GM18858 (cell line): ENCODE results near the gene EDEM2.
A peak's percentile ranks its signal among the peaks of the same experiment; 100 is the strongest.
"Not testable (repeated sequence)": the region's sequence is repeated elsewhere in the genome, so short reads cannot be mapped to it uniquely, and the experiment has no call there.

Experiments
- ATAC-seq: cut with Tn5 transposase; IDR thresholded peaks from one replicate; pipeline ENCODE4 v1.9.1; 2021; ENCODE audit not compliant: unreplicated experiment

The EDEM2 gene

GRCh38 chr20:35146920-35147574, at the start of gene EDEM2:
Gene EDEM2, minus strand, starts transcription at chr20:35147336. Its CDS starts 78 bp downstream, at chr20:35147258.
- peak; percentile 60 for ATAC-seq

- ATAC-seq = no peak
These were observed 49.2 kb upstream of the EDEM2 start for GRCh38 chr20:35196313-35196712.

GRCh38 chr20:35193031-35193791, 46.1 kb upstream of the EDEM2 start:
- not testable (repeated sequence) for ATAC-seq

GRCh38 chr20:35192118-35192872, 45.2 kb upstream of the EDEM2 start:
- no peak for ATAC-seq

GRCh38 chr20:35191419-35192117, 44.4 kb upstream of the EDEM2 start:
- no peak for ATAC-seq

GRCh38 chr20:35190556-35190955, 43.4 kb upstream of the EDEM2 start:
- ATAC-seq = no peak

- ATAC-seq = not testable (repeated sequence)
These were observed 42.1 kb upstream of the EDEM2 start for GRCh38 chr20:35189223-35189622.

GRCh38 chr20:35187584-35188190, 40.6 kb upstream of the EDEM2 start:
- ATAC-seq = no peak

- not testable (repeated sequence) for ATAC-seq
These were observed 39.7 kb upstream of the EDEM2 start for GRCh38 chr20:35186691-35187289.

- ATAC-seq = no peak
These were observed 34.6 kb upstream of the EDEM2 start for GRCh38 chr20:35181731-35182130.

GRCh38 chr20:35180266-35180665, 33.1 kb upstream of the EDEM2 start:
- no peak for ATAC-seq

- ATAC-seq = no peak
These were observed 32.4 kb upstream of the EDEM2 start for GRCh38 chr20:35179292-35180212.

- ATAC-seq = no peak
These were observed 29.0 kb upstream of the EDEM2 start for GRCh38 chr20:35176132-35176531.

GRCh38 chr20:35174458-35175216, 27.5 kb upstream of the EDEM2 start:
- no peak for ATAC-seq

- no peak for ATAC-seq
These were observed 26.5 kb upstream of the EDEM2 start for GRCh38 chr20:35173576-35174192.

GRCh38 chr20:35172434-35172806, 25.3 kb upstream of the EDEM2 start:
- ATAC-seq = no peak

- ATAC-seq = no peak
These were observed 24.8 kb upstream of the EDEM2 start, which contains the start of gene PROCR for GRCh38 chr20:35171753-35172433. Gene PROCR, plus strand, starts transcription at chr20:35172072. Its CDS starts 83 bp downstream, at chr20:35172155.

GRCh38 chr20:35171438-35171752, 24.3 kb upstream of the EDEM2 start:
- no peak for ATAC-seq
